Trophoblast cell (in vitro differentiated cells and primary cell): ENCODE measurements around the gene GTF2B.
A peak's percentile ranks its signal among the peaks of the same experiment; 100 is the strongest.

Experiments used
- DNase-seq, 2 donors: peaks; one replicate each; pipeline ENCODE4 v3.0.0-alpha.2; 2016
- H2AFZ ChIP-seq: 2 replicates; pipeline ENCODE4 v1.6.1; 2013; ENCODE audit warnings: low read length, moderate library complexity, mild to moderate bottlenecking; ENCODE audit not compliant: insufficient read depth, poor library complexity
- H2AK5ac ChIP-seq: 2 replicates; pipeline ENCODE4 v1.6.1; 2013; ENCODE audit warnings: mild to moderate bottlenecking, low read length
- H2BK120ac ChIP-seq: 2 replicates; pipeline ENCODE4 v1.6.1; 2013; ENCODE audit warnings: low read length, mild to moderate bottlenecking, moderate library complexity; ENCODE audit not compliant: insufficient read depth, poor library complexity
- H2BK12ac ChIP-seq: 2 replicates; pipeline ENCODE4 v1.6.1; 2013; ENCODE audit warnings: mild to moderate bottlenecking, low read length, moderate library complexity
- H2BK5ac ChIP-seq: 2 replicates; pipeline ENCODE4 v1.6.1; 2013; ENCODE audit warnings: low read length, low read depth, moderate library complexity, mild to moderate bottlenecking; ENCODE audit not compliant: poor library complexity
- H3K14ac ChIP-seq: 2 replicates; pipeline ENCODE4 v1.6.1; 2013; ENCODE audit warnings: mild to moderate bottlenecking, low read length
- H3K18ac ChIP-seq: 2 replicates; pipeline ENCODE4 v1.6.1; 2013; ENCODE audit warnings: mild to moderate bottlenecking, low read length
- H3K23ac ChIP-seq: 2 replicates; pipeline ENCODE4 v1.6.1; 2013; ENCODE audit warnings: low read length
- H3K27ac ChIP-seq: 2 replicates; pipeline ENCODE4 v1.5.1; 2013; ENCODE audit warnings: low read depth, mild to moderate bottlenecking, inconsistent platforms, low read length, moderate library complexity
- H3K27me3 ChIP-seq: 2 replicates; pipeline ENCODE4 v1.6.1; 2013; ENCODE audit warnings: inconsistent platforms, mild to moderate bottlenecking, low read length, moderate library complexity; ENCODE audit not compliant: insufficient read depth
- H3K36me3 ChIP-seq, 2 experiments: 1 replicate in 1 of 2; 2 replicates in 1 of 2; pipeline ENCODE4 v1.6.1; 2013; ENCODE audit warnings: low read length in 2 of 2, mild to moderate bottlenecking in 2 of 2, moderate library complexity in 1 of 2; ENCODE audit not compliant: insufficient read depth in 2 of 2, control insufficient read depth in 1 of 2
- H3K4ac ChIP-seq: 2 replicates; pipeline ENCODE4 v1.6.1; 2013; ENCODE audit warnings: low read depth, mild to moderate bottlenecking, low read length, moderate library complexity
- H3K4me1 ChIP-seq, 2 experiments: 1 replicate in 1 of 2; 2 replicates in 1 of 2; pipeline ENCODE4 v1.6.1; 2013; ENCODE audit warnings: low read length in 2 of 2, mild to moderate bottlenecking in 2 of 2, moderate library complexity in 1 of 2; ENCODE audit not compliant: insufficient read depth in 2 of 2, control insufficient read depth in 1 of 2
- H3K4me2 ChIP-seq: 2 replicates; pipeline ENCODE4 v1.6.1; 2013; ENCODE audit warnings: inconsistent platforms, mild to moderate bottlenecking, low read length, moderate library complexity
- H3K4me3 ChIP-seq: 2 replicates; pipeline ENCODE4 v1.5.1; 2013; ENCODE audit warnings: mild to moderate bottlenecking, low read depth, low read length, inconsistent platforms
- H3K79me1 ChIP-seq: one replicate; pipeline ENCODE4 v1.6.1; 2013; ENCODE audit warnings: low read length
- H3K79me2 ChIP-seq: 2 replicates; pipeline ENCODE4 v1.6.1; 2013; ENCODE audit warnings: low read length, mild to moderate bottlenecking; ENCODE audit not compliant: control insufficient read depth, insufficient read depth, poor library complexity
- H3K9ac ChIP-seq: 2 replicates; pipeline ENCODE4 v1.6.1; 2013; ENCODE audit warnings: mild to moderate bottlenecking, low read length
- H3K9me3 ChIP-seq: 2 replicates; pipeline ENCODE4 v1.6.1; 2013; ENCODE audit warnings: low read depth, mild to moderate bottlenecking, control low read depth, inconsistent platforms, low read length; ENCODE audit not compliant: insufficient read depth
- H4K12ac ChIP-seq: 2 replicates; pipeline ENCODE4 v1.6.1; 2013; ENCODE audit warnings: low read depth, mild to moderate bottlenecking, low read length, moderate library complexity
- H4K8ac ChIP-seq: 2 replicates; pipeline ENCODE4 v1.6.1; 2013; ENCODE audit warnings: low read depth, mild to moderate bottlenecking, low read length, moderate library complexity
- H4K91ac ChIP-seq: one replicate; pipeline ENCODE4 v1.6.1; 2013; ENCODE audit warnings: low read depth, mild to moderate bottlenecking, low read length, moderate library complexity
- WGBS: extraction: QIAGEN DNeasy Blood & Tissue Kit; methylation state at CpG from one replicate; pipeline ENCODE4 v1.1.7; 2013; ENCODE audit warnings: missing lambda C conversion rate; ENCODE audit not compliant: insufficient read length, insufficient coverage; ENCODE audit errors: extremely low coverage; 5-methylcytosine and 5-hydroxymethylcytosine counted together

GTF2B gene

GRCh38 chr1:88892357-88892877, 1.1 kb upstream of the GTF2B start:
- Histone ChIP-seq H3K4ac (no peak overlapping the region), H4K12ac (no peak overlapping the region)
- no CpG with 5 or more reads among the region's 11 CpGs for WGBS

GRCh38 chr1:88891951-88892340, 579 bp upstream of the GTF2B start:
- Histone ChIP-seq H4K12ac (no peak overlapping the region), H3K4me3 (no peak overlapping the region), H3K27ac (no peak overlapping the region), H2AFZ (no peak overlapping the region), H4K91ac (no peak overlapping the region), H3K4ac (no peak overlapping the region), H3K27me3 (no peaks in the 10 kb centered on the region), H2BK120ac (no peak overlapping the region), H4K8ac (no peak overlapping the region), H3K9ac (no peak overlapping the region), H2BK12ac (no peak overlapping the region), H3K4me2 (peak overlapping the region; percentile 91), H3K18ac (no peak overlapping the region), H3K36me3 (peaks cover 1 to 2% of the 10 kb centered on the region in 2 experiments), H3K79me2 (peaks cover 4% of the 10 kb centered on the region), H3K23ac (no peak overlapping the region), H2BK5ac (no peak overlapping the region), H2AK5ac (no peak overlapping the region), H3K9me3 (no peaks in the 10 kb centered on the region), H3K79me1 (peaks cover 3% of the 10 kb centered on the region), H3K4me1 (no peaks in the 10 kb centered on the region), H3K14ac (no peak overlapping the region)
- no CpG with 5 or more reads among the region's 10 CpGs for WGBS
- DNase-seq, result peak in 1 of 2 donors; percentile 57

More at GRCh38 chr1:88892357-88892877, 1.1 kb upstream of the GTF2B start:
- H3K27ac ChIP-seq, result no peak overlapping the region
- H3K9me3 ChIP-seq, result no peaks in the 10 kb centered on the region
- H4K8ac ChIP-seq, result no peak overlapping the region
- no peak overlapping the region for H3K14ac ChIP-seq
- H2BK120ac ChIP-seq, result no peak overlapping the region
- no peaks in the 10 kb centered on the region for H3K4me1 ChIP-seq
- H4K91ac ChIP-seq, result no peak overlapping the region
- H3K23ac ChIP-seq, result no peak overlapping the region
- no peaks in the 10 kb centered on the region for H3K36me3 ChIP-seq
- no peak overlapping the region for H2AFZ ChIP-seq
- no peak overlapping the region for H3K4me2 ChIP-seq
- peak; percentile 73 to 93 for DNase-seq
- H2BK12ac ChIP-seq, result no peak overlapping the region
- H2BK5ac ChIP-seq, result no peak overlapping the region
- no peak overlapping the region for H3K9ac ChIP-seq
- no peak overlapping the region for H3K4me3 ChIP-seq
- H3K79me1 ChIP-seq, result peaks cover 3% of the 10 kb centered on the region
- no peak overlapping the region for H3K18ac ChIP-seq
- H3K27me3 ChIP-seq, result no peaks in the 10 kb centered on the region
- H2AK5ac ChIP-seq, result no peak overlapping the region
- peaks cover 4% of the 10 kb centered on the region for H3K79me2 ChIP-seq

- peaks cover 3 to 4% of the 10 kb centered on the region in 2 experiments for H3K36me3 ChIP-seq
- H3K18ac ChIP-seq, result peak overlapping the region; percentile 5
- peaks cover 3% of the 10 kb centered on the region for H3K79me1 ChIP-seq
- no peaks in the 10 kb centered on the region for H3K27me3 ChIP-seq
- no peaks in the 10 kb centered on the region for H3K4me1 ChIP-seq
- no peak overlapping the region for H2AK5ac ChIP-seq
- H3K9me3 ChIP-seq, result no peaks in the 10 kb centered on the region
- peak overlapping the region; percentile 91 for H3K4me2 ChIP-seq
- no CpG with 5 or more reads among the region's 18 CpGs for WGBS
- peak overlapping the region; percentile 14 for H3K4ac ChIP-seq
- peak in 1 of 2 donors; percentile 46 for DNase-seq
- H3K14ac ChIP-seq, result no peak overlapping the region
- H2BK5ac ChIP-seq, result peak overlapping the region; percentile 50
- H2AFZ ChIP-seq, result peak overlapping the region; percentile 48
- H2BK120ac ChIP-seq, result no peak overlapping the region
- H4K91ac ChIP-seq, result peak overlapping the region; percentile 21
- peak overlapping the region; percentile 90 for H3K4me3 ChIP-seq
- H2BK12ac ChIP-seq, result no peak overlapping the region
- peak overlapping the region; percentile 20 for H4K8ac ChIP-seq
- peaks cover 4% of the 10 kb centered on the region for H3K79me2 ChIP-seq
- H3K23ac ChIP-seq, result no peak overlapping the region
- peak overlapping the region; percentile 10 for H4K12ac ChIP-seq
- peak overlapping the region; percentile 93 for H3K9ac ChIP-seq
- peak overlapping the region; percentile 59 for H3K27ac ChIP-seq
Observed at GRCh38 chr1:88890791-88891317, 513 bp downstream of the GTF2B start.

GRCh38 chr1:88890131-88890530, 1.2 kb downstream of the GTF2B start:
- Histone ChIP-seq H3K36me3 (peaks cover 7% of the 10 kb centered on the region in 2 experiments), H3K4ac (peak overlapping the region; percentile 10), H2BK12ac (no peak overlapping the region), H3K79me1 (peaks cover 3% of the 10 kb centered on the region), H3K4me3 (no peak overlapping the region), H3K79me2 (peaks cover 4% of the 10 kb centered on the region), H4K12ac (no peak overlapping the region), H4K91ac (no peak overlapping the region), H3K4me2 (peak overlapping the region; percentile 90), H3K14ac (no peak overlapping the region), H3K27me3 (no peaks in the 10 kb centered on the region), H3K23ac (no peak overlapping the region), H2BK5ac (no peak overlapping the region), H3K4me1 (no peaks in the 10 kb centered on the region), H3K9me3 (no peaks in the 10 kb centered on the region), H3K9ac (no peak overlapping the region), H2AFZ (no peak overlapping the region), H3K27ac (no peak overlapping the region), H2AK5ac (no peak overlapping the region), H4K8ac (no peak overlapping the region), H2BK120ac (no peak overlapping the region), H3K18ac (no peak overlapping the region)
- no peak for DNase-seq
- no CpG with 5 or more reads among the region's 2 CpGs for WGBS
